ENCODE measurements around the gene USP16. TPM values are rescaled to one million over a fixed set of nuclear protein-coding genes. Genes with fewer than 3 reads are reported as not detected.
"Not testable (repeated sequence)": the region's sequence is repeated elsewhere in the genome, so short reads cannot be mapped to it uniquely, and the experiment has no call there.

The USP16 gene
- total RNA-seq, 2 experiments from 2014 or later, result 39.3 to 42.1 TPM

DNA sequence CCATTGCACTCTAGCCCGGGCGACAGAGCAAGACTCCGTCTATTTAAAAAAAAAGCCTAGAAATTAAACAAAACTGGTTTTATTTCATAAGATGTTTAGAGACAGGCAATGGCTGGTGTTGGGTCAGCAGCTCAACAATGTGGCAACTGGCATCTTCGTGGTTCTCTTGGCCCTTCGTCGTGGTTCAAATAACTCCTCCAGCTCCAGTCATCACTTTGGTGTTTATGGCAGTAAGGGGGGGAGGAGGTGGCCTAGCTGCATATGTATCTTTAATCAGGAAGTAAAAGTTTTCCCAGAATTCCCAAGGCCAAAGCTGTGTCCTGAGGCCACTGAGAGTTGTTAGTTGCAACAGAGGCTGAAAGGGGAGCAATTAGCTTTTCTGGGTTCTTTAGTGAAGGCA lies 18.8 kb upstream of the USP16 start:
- ChIA-PET CTCF (interaction anchor here (0.6 kb wide), 1 partner anchor 13 kb away, joined by 3 read pairs; no protein-coding TSS in a partner anchor), POLR2A (interaction anchor here (0.6 to 1.6 kb wide), 4 partner anchors 13 to 21 kb away, joined by 5 to 7 read pairs (median 5); partner anchors contain the start of genes RWDD2B and USP16)

GRCh38 chr21:29007135-29007534 lies 17.3 kb upstream of the USP16 start:
- H3K27me3 Mint-ChIP-seq, result no peaks in the 10 kb centered on the region
- no peak for DNase-seq
- peaks cover 5% of the 10 kb centered on the region for H3K36me3 Mint-ChIP-seq
- H3K9me3 Mint-ChIP-seq, result no peaks in the 10 kb centered on the region
- intact Hi-C loops (cut with micrococcal nuclease), result no loop called here
- H3K27ac Mint-ChIP-seq, result no peak overlapping the region
- H3K4me1 Mint-ChIP-seq (ENCODE audit: low read depth), result peaks cover 6% of the 10 kb centered on the region
- POLR2A ChIA-PET, result no interaction called here
- CTCF ChIA-PET, result interaction anchor here (0.8 kb wide), 1 partner anchor 15 kb away, joined by 3 read pairs; no protein-coding TSS in a partner anchor
- no peak overlapping the region for H3K4me3 Mint-ChIP-seq

More for the DNA sequence above, 18.8 kb upstream of the USP16 start:
- Mint-ChIP-seq H3K4me1 (ENCODE audit: low read depth) (peaks cover 10% of the 10 kb centered on the region), H3K4me3 (no peak overlapping the region), H3K9me3 (no peaks in the 10 kb centered on the region), H3K27me3 (no peaks in the 10 kb centered on the region), H3K27ac (peak overlapping the region; percentile 6), H3K36me3 (peaks cover 5% of the 10 kb centered on the region)
- intact Hi-C loops (cut with micrococcal nuclease), result no loop called here
- no peak for DNase-seq

DNA sequence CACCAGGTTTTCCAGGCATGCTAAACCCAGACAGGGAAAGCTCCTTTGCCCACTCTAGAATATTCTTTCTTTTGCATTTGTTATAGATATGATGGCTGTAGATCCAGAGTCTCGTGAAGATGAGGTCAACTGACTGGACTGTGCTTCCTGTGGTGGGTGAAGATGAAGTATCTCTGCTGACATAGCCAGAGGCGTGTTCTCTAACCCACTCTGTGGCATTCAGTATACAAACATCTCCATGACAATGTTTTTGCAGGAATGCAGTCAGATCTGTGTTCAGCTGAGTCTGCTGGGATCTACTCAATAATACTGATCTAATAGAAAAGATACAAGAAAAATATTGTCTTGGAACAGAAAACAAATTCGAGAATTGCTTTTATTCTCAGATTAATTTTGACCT lies 16.7 kb upstream of the USP16 start:
- intact Hi-C loops (cut with micrococcal nuclease), result no loop called here
- no peak overlapping the region for H3K27ac Mint-ChIP-seq
- no peak overlapping the region for H3K4me3 Mint-ChIP-seq
- peaks cover 6% of the 10 kb centered on the region for H3K4me1 Mint-ChIP-seq (ENCODE audit: low read depth)
- no peak for DNase-seq
- no peaks in the 10 kb centered on the region for H3K9me3 Mint-ChIP-seq
- no peaks in the 10 kb centered on the region for H3K27me3 Mint-ChIP-seq
- ChIA-PET POLR2A (no interaction called here), CTCF (no interaction called here)
- H3K36me3 Mint-ChIP-seq, result peaks cover 5% of the 10 kb centered on the region

- peaks cover 6% of the 10 kb centered on the region for H3K4me1 Mint-ChIP-seq (ENCODE audit: low read depth)
- no peak overlapping the region for H3K27ac Mint-ChIP-seq
- POLR2A ChIA-PET, result no interaction called here
- no peak for DNase-seq
- intact Hi-C loops (cut with micrococcal nuclease), result no loop called here
- H3K27me3 Mint-ChIP-seq, result no peaks in the 10 kb centered on the region
- H3K4me3 Mint-ChIP-seq, result no peak overlapping the region
- H3K9me3 Mint-ChIP-seq, result no peaks in the 10 kb centered on the region
- CTCF ChIA-PET, result no interaction called here
- peaks cover 5% of the 10 kb centered on the region for H3K36me3 Mint-ChIP-seq
Measured at GRCh38 chr21:29008367-29008766, 16.1 kb upstream of the USP16 start.

DNA sequence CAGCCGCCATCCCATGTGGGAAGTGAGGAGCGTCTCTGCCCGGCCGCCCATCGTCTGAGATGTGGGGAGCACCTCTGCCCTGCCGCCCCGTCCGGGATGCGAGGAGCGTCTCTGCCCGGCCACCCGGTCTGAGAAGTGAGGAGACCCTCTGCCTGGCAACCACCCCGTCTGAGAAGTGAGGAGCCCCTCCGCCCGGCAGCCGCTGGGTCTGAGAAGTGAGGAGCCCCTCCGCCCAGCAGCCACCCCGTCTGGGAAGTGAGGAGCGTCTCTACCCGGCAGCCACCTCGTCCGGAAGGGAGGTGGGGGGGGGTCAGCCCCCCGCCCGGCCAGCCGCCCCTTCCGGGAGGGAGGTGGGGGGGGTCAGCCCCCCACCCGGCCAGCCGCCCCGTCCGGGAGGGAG lies 13.2 kb upstream of the USP16 start:
- H3K4me1 Mint-ChIP-seq (ENCODE audit: low read depth); H3K4me3 Mint-ChIP-seq: not testable (repeated sequence)

GRCh38 chr21:29017639-29018237 lies 6.7 kb upstream of the USP16 start:
- ChIA-PET POLR2A (interaction anchor here (1.8 to 3.6 kb wide), 3 partner anchors 15 to 282 kb away, joined by 7 to 36 read pairs (median 23); partner anchors contain the start of gene LTN1), CTCF (interaction anchor here (2.3 kb wide), 1 partner anchor 15 kb away, joined by 11 read pairs; no protein-coding TSS in a partner anchor)
- DNase-seq, result no peak

More for the DNA sequence above, 13.2 kb upstream of the USP16 start:
- POLR2A ChIA-PET; intact Hi-C loops (cut with micrococcal nuclease); H3K27me3 Mint-ChIP-seq; CTCF ChIA-PET; H3K27ac Mint-ChIP-seq; H3K36me3 Mint-ChIP-seq; DNase-seq; H3K9me3 Mint-ChIP-seq: not testable (repeated sequence)

GRCh38 chr21:29018540-29018939 lies 5.9 kb upstream of the USP16 start:
- ChIA-PET CTCF (interaction anchor here (0.6 to 2.3 kb wide), 3 partner anchors 12 to 47 kb away, joined by 3 to 11 read pairs (median 3); no protein-coding TSS in a partner anchor), POLR2A (interaction anchor here (1.0 to 3.6 kb wide), 5 partner anchors 13 to 281 kb away, joined by 3 to 36 read pairs (median 7); partner anchors contain the start of gene LTN1)
- H3K27me3 Mint-ChIP-seq, result no peaks in the 10 kb centered on the region
- H3K36me3 Mint-ChIP-seq, result peaks cover 6% of the 10 kb centered on the region
- H3K4me3 Mint-ChIP-seq, result peak overlapping the region; percentile 86
- intact Hi-C loops (cut with micrococcal nuclease), result no loop called here
- peaks cover 29% of the 10 kb centered on the region for H3K4me1 Mint-ChIP-seq (ENCODE audit: low read depth)
- peak overlapping the region; percentile 93 for H3K27ac Mint-ChIP-seq
- DNase-seq, result no peak
- no peaks in the 10 kb centered on the region for H3K9me3 Mint-ChIP-seq

More at GRCh38 chr21:29017639-29018237, 6.7 kb upstream of the USP16 start:
- Mint-ChIP-seq H3K4me3 (peak overlapping the region; percentile 86), H3K4me1 (ENCODE audit: low read depth) (peaks cover 25% of the 10 kb centered on the region), H3K27ac (peak overlapping the region; percentile 38), H3K27me3 (no peaks in the 10 kb centered on the region), H3K36me3 (peaks cover 6% of the 10 kb centered on the region), H3K9me3 (no peaks in the 10 kb centered on the region)
- intact Hi-C loops (cut with micrococcal nuclease), result no loop called here

DNA sequence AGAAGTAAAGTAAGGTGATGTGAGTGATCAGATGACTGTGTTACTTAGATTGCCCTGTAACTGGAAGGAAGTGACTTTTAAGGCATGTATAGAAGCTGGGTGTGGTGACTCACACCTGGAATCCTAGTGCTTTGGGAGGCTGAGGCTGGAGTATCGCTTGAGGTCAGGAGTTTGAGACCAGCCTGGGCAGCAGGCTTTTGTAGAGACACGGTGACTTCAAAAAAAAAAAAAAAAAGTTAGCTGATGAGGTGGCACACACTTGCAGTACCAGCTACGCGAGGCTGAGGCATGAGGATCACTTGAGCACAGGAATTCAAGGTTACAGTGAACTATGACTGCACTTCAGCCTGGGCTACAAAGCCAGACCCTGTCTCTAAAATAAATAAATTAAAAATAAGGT lies 2.3 kb upstream of the USP16 start:
- Mint-ChIP-seq H3K27ac (peak overlapping the region; percentile 79), H3K4me3 (no peak overlapping the region), H3K4me1 (ENCODE audit: low read depth) (peaks cover 51% of the 10 kb centered on the region), H3K36me3 (peaks cover 14% of the 10 kb centered on the region), H3K27me3 (no peaks in the 10 kb centered on the region), H3K9me3 (no peaks in the 10 kb centered on the region)
- CTCF ChIA-PET, result interaction anchor here (0.8 to 1.2 kb wide), 2 partner anchors 15 to 18 kb away, joined by 3 read pairs; no protein-coding TSS in a partner anchor
- intact Hi-C loops (cut with micrococcal nuclease), result loop anchor here (10.0 kb wide), 1 partner anchor 257 kb away; no protein-coding TSS in a partner anchor
- DNase-seq, result peak; percentile 29
- POLR2A ChIA-PET, result interaction anchor here (0.6 to 2.3 kb wide), 4 partner anchors 17 to 31 kb away, joined by 5 to 14 read pairs (median 8); partner anchors contain the start of gene LTN1

DNA sequence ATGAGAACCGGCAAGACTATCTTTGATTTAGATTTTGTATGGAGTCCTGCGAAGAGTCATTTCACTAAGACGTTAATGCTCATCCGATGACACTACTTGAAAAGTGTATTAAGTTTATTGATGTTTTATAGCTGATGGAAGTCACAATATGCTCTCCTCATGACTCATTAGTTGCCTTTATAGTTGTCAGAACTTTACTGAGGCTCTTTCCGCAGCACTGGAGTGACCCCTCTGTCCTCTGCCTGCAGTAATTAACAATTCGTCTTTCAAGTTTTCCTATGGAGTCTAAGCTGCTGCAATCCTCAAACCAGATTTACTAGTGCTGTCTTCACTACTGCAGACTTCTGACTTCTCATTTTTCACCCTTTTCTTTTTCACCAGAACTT lies 853 bp downstream of the USP16 start:
- Mint-ChIP-seq H3K27me3 (no peaks in the 10 kb centered on the region), H3K4me3 (peak overlapping the region; percentile 100), H3K9me3 (no peaks in the 10 kb centered on the region), H3K4me1 (ENCODE audit: low read depth) (peaks cover 46% of the 10 kb centered on the region), H3K27ac (peak overlapping the region; percentile 100), H3K36me3 (peaks cover 19% of the 10 kb centered on the region)
- intact Hi-C loops (cut with micrococcal nuclease), result loop anchor here (10.0 kb wide), 1 partner anchor 261 kb away; no protein-coding TSS in a partner anchor
- ChIA-PET POLR2A (interaction anchor here (0.7 to 2.5 kb wide), 7 partner anchors 8 to 277 kb away, joined by 3 to 34 read pairs (median 5); partner anchors contain the start of genes CCT8 and LTN1), CTCF (interaction anchor here (0.6 to 1.9 kb wide), 6 partner anchors 18 to 280 kb away, joined by 3 to 10 read pairs (median 3); partner anchors contain the start of genes CCT8 and LTN1)
- DNase-seq, result peak; percentile 28

- no peak overlapping the region for H3K4me3 Mint-ChIP-seq
- H3K9me3 Mint-ChIP-seq, result no peaks in the 10 kb centered on the region
- no peak for DNase-seq
- H3K36me3 Mint-ChIP-seq, result peaks cover 44% of the 10 kb centered on the region
- peaks cover 32% of the 10 kb centered on the region for H3K4me1 Mint-ChIP-seq (ENCODE audit: low read depth)
- no peak overlapping the region for H3K27ac Mint-ChIP-seq
- POLR2A ChIA-PET, result interaction anchor here (1.1 kb wide), 1 partner anchor 37 kb away, joined by 4 read pairs; the partner anchor contains the start of gene LTN1
- CTCF ChIA-PET, result no interaction called here
- intact Hi-C loops (cut with micrococcal nuclease), result loop anchor here (10.0 kb wide), 1 partner anchor 265 kb away; no protein-coding TSS in a partner anchor
- no peaks in the 10 kb centered on the region for H3K27me3 Mint-ChIP-seq
Measured at GRCh38 chr21:29029524-29029923, 5.1 kb downstream of the USP16 start.

DNA sequence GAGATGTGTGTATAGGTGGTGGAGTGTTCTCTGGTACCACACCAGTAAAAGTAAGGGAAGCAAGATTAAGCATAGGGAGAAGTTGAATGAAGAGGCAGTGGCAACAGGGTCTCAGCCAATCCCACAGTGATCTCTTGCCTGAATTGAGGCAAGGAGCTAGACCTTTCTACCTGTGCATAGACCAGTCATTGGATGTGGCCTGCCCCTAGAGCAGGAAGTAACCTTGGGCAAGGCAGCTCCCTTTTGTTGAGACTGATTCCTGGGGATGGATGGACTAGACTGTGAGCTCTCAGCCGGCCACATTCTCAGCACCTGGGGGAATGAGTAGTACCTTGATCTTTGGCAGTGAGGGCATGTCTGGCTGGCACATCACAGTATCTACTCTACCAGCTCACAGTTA lies 6.4 kb downstream of the USP16 start:
- Mint-ChIP-seq H3K36me3 (peaks cover 46% of the 10 kb centered on the region), H3K4me1 (ENCODE audit: low read depth) (peaks cover 23% of the 10 kb centered on the region), H3K4me3 (no peak overlapping the region), H3K27ac (no peak overlapping the region), H3K9me3 (no peaks in the 10 kb centered on the region), H3K27me3 (no peaks in the 10 kb centered on the region)
- DNase-seq, result no peak
- intact Hi-C loops (cut with micrococcal nuclease), result no loop called here
- ChIA-PET POLR2A (interaction anchor here (0.9 to 1.4 kb wide), 2 partner anchors 40 to 42 kb away, joined by 3 read pairs; no protein-coding TSS in a partner anchor), CTCF (no interaction called here)

- Mint-ChIP-seq H3K4me1 (ENCODE audit: low read depth) (peaks cover 21% of the 10 kb centered on the region), H3K9me3 (no peaks in the 10 kb centered on the region), H3K4me3 (no peak overlapping the region), H3K36me3 (peaks cover 44% of the 10 kb centered on the region), H3K27me3 (no peaks in the 10 kb centered on the region), H3K27ac (no peak overlapping the region)
- intact Hi-C loops (cut with micrococcal nuclease), result no loop called here
- POLR2A ChIA-PET, result interaction anchor here (0.8 to 1.2 kb wide), 2 partner anchors 8 to 141 kb away, joined by 3 to 4 read pairs; partner anchors contain the start of gene USP16
- CTCF ChIA-PET, result no interaction called here
- no peak for DNase-seq
Measured at GRCh38 chr21:29033301-29033700, 8.8 kb downstream of the USP16 start.
